Loucy (cell line): Measurements from ENCODE around the gene KIFC3.

ENCODE experiments used
- H2AFZ ChIP-seq: fragments of 200-600 bp; sonication (generic); 2 replicates; pipeline ENCODE4 v1.6.0; 2016; ENCODE audit warnings: antibody characterized with exemption, mild to moderate bottlenecking, low read length, moderate library complexity
- H3F3A ChIP-seq: fragments of 200-600 bp; 2 replicates; pipeline ENCODE4 v1.6.0; 2016; ENCODE audit warnings: antibody characterized with exemption, low read depth, mild to moderate bottlenecking
- H3K27me3 ChIP-seq: fragments of 200-600 bp; sonication (generic); 2 replicates; pipeline ENCODE4 v1.6.1; 2014; ENCODE audit warnings: low read length, mild to moderate bottlenecking; ENCODE audit not compliant: insufficient read depth, poor library complexity, severe bottlenecking
- H3K36me3 ChIP-seq: fragments of 200-600 bp; sonication (generic); 2 replicates; pipeline ENCODE4 v1.6.1; 2016; ENCODE audit warnings: low read length; ENCODE audit not compliant: insufficient read depth
- H3K4me1 ChIP-seq: fragments of 200-600 bp; sonication (generic); 2 replicates; pipeline ENCODE4 v1.5.1; 2014; ENCODE audit warnings: low read length, mild to moderate bottlenecking; ENCODE audit not compliant: insufficient read depth, poor library complexity, severe bottlenecking
- H3K4me2 ChIP-seq: fragments of 200-600 bp; sonication (generic); 2 replicates; pipeline ENCODE4 v1.6.0; 2014; ENCODE audit warnings: antibody characterized with exemption, low read length, low read depth, mild to moderate bottlenecking; ENCODE audit not compliant: poor library complexity, severe bottlenecking
- H3K4me3 ChIP-seq: fragments of 200-600 bp; sonication (generic); 2 replicates; pipeline ENCODE4 v1.5.1; 2014; ENCODE audit warnings: low read length, mild to moderate bottlenecking, mixed read lengths; ENCODE audit not compliant: poor library complexity, severe bottlenecking
- H3K79me2 ChIP-seq: fragments of 200-600 bp; sonication (generic); 2 replicates; pipeline ENCODE4 v1.6.1; 2014; ENCODE audit warnings: low read length; ENCODE audit not compliant: insufficient read depth
- H3K9ac ChIP-seq: fragments of 200-600 bp; sonication (generic); 2 replicates; pipeline ENCODE4 v1.6.0; 2014; ENCODE audit warnings: mild to moderate bottlenecking, low read depth, low read length, moderate library complexity; ENCODE audit not compliant: poor library complexity, severe bottlenecking
- H3K9me2 ChIP-seq: fragments of 200-600 bp; sonication (generic); replicated peaks from 2 replicates; pipeline ENCODE4 v1.6.1; 2016; ENCODE audit warnings: low read depth, low read length, mixed read lengths
- H3K9me3 ChIP-seq: fragments of 200-600 bp; sonication (generic); 2 replicates; pipeline ENCODE4 v1.6.1; 2014; ENCODE audit warnings: mild to moderate bottlenecking, antibody characterized with exemption, low read length, low read depth; ENCODE audit not compliant: insufficient read depth
- H4K20me1 ChIP-seq: fragments of 200-600 bp; sonication (generic); 2 replicates; pipeline ENCODE4 v1.6.0; 2014; ENCODE audit warnings: antibody characterized with exemption, low read length, mild to moderate bottlenecking; ENCODE audit not compliant: insufficient read depth, poor library complexity, severe bottlenecking
- CTCF ChIP-seq: fragments of 200-600 bp; sonication (generic); conservative IDR thresholded peaks from 2 replicates; pipeline ENCODE4 v1.5.1; 2014; ENCODE audit warnings: mild to moderate bottlenecking, antibody characterized with exemption, low read length
- EZH2phosphoT487 ChIP-seq: fragments of 200-600 bp; IDR thresholded peaks from 2 replicates; pipeline ENCODE4 v1.6.1; 2018; ENCODE audit warnings: antibody characterized with exemption, mild to moderate bottlenecking, moderate library complexity, borderline replicate concordance

Gene KIFC3

GRCh38 chr16:57729182-57729484, 73.2 kb downstream of the KIFC3 start:
- Histone ChIP-seq H3K4me3 (no peak overlapping the region), H2AFZ (no peak overlapping the region), H3K36me3 (no peaks in the 10 kb centered on the region), H3K9ac (no peak overlapping the region), H3K4me2 (no peak overlapping the region), H3F3A (no peaks in the 10 kb centered on the region), H4K20me1 (no peaks in the 10 kb centered on the region), H3K27me3 (no peaks in the 10 kb centered on the region), H3K9me3 (no peaks in the 10 kb centered on the region), H3K79me2 (no peaks in the 10 kb centered on the region), H3K9me2 (no peaks in the 10 kb centered on the region), H3K4me1 (peaks cover 2% of the 10 kb centered on the region)
- no peak for TF ChIP-seq EZH2phosphoT487
- no peak for TF ChIP-seq CTCF

DNA sequence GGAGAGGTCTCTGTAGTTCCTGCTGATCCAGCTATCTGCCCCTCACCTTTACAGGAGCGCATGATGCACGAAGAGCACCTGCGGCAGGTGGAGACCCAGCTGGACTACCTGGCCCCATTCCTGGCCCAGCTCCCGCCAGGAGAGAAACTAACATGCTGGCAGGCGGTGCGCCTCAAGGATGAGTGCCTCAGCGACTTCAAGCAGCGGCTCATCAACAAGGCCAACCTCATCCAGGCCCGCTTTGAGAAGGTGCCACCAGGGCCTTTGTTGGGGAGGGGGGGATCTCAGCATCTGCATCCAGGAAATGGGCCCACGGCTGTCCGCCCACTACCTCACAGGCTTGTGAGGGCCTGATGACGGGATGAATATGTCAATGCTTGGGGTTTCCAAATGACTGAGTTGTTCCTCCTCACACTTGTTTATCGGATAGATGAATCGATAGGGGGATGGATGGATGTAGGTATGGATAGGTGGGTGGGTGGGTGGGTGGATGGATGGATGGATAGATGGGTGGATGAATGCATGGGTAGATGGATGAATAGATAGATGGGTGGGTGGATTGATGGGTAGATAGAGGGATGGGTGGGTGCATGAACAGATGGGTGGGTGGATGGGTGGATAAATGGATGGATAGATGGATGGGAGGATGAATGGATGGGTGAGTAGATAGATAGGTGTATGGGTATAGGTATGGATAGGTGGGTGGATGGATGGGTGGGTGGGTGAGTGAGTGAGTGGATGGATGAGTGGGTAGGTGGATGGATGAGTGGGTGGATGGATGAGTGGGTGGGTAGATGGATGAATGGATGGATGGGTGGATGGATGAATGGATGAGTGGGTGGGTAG, 73.7 kb downstream of the KIFC3 start:
- Histone ChIP-seq H3K9me3 (no peaks in the 10 kb centered on the region), H3K4me3 (no peak overlapping the region), H3K9ac (no peak overlapping the region), H3K79me2 (no peaks in the 10 kb centered on the region), H3K9me2 (no peaks in the 10 kb centered on the region), H2AFZ (no peak overlapping the region), H3K4me1 (peaks cover 2% of the 10 kb centered on the region), H4K20me1 (no peaks in the 10 kb centered on the region), H3K27me3 (no peaks in the 10 kb centered on the region), H3F3A (no peaks in the 10 kb centered on the region), H3K36me3 (no peaks in the 10 kb centered on the region), H3K4me2 (no peak overlapping the region)
- TF ChIP-seq CTCF (no peak), EZH2phosphoT487 (no peak)

DNA sequence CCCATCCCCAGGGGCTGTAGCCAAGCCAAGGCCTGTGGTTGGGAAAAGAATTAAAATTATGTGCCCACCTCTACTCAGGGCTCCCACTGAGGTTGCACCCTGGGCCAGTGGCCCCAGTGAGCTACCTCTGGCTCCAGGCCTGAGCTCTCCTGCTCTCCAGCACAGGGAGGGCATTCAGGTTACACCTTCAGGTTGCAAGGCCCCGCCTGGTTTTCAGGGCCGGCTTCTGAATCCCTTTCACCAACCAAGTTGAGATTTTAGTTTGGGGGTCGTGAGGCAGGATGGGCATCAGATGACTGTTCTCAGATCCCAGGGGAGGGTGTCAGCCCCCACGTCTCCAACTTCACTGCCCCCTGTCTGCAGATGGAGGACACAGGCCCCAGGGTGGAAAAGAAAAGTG, 74.7 kb downstream of the KIFC3 start:
- no peak overlapping the region for H3K4me2 ChIP-seq
- H3K4me3 ChIP-seq = no peak overlapping the region
- H3K36me3 ChIP-seq = no peaks in the 10 kb centered on the region
- H3K9me2 ChIP-seq = no peaks in the 10 kb centered on the region
- H3K4me1 ChIP-seq = peaks cover 2% of the 10 kb centered on the region
- H3F3A ChIP-seq = no peaks in the 10 kb centered on the region
- H4K20me1 ChIP-seq = no peaks in the 10 kb centered on the region
- no peaks in the 10 kb centered on the region for H3K27me3 ChIP-seq
- TF ChIP-seq EZH2phosphoT487 = no peak
- TF ChIP-seq CTCF = peak; percentile 25; the same call in 1 of the 2 replicates
- H3K9me3 ChIP-seq = no peaks in the 10 kb centered on the region
- H3K79me2 ChIP-seq = no peaks in the 10 kb centered on the region
- no peak overlapping the region for H2AFZ ChIP-seq
- H3K9ac ChIP-seq = no peak overlapping the region
